Subcutaneous preadipocyte (primary cell): ENCODE results near the gene LCE7A. TPM values are rescaled to one million over a fixed set of nuclear protein-coding genes. Genes with fewer than 3 reads are reported as not detected.

Source experiments
- total RNA-seq: library from RNA; depleted of rRNA; stranded (reverse); fragments of >200 nt; gene quantifications from 2 replicates; pipeline ENCODE4 v1.2.3, GENCODE V29; 2012

The LCE7A gene
- not detected in 2 replicates for total RNA-seq

DNA sequence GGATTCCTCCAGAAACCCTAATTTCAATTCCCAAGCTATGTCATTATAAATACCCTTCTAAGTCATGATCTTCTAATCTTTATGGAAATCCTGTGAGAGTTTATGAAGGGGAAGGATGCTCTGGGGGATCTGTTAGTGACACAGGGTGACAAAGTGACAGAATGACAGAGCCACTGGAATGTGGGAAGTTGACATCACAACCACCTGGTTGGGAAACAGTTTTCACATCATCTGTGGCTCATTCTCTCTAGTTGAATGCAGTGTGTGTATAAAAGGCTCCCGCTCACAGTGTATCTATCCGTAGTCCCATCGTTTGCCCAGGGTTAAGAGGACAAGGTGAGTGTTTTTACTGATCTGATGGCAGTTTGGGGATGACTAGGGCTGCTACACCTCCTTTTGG, at the start of gene LCE7A:
Gene LCE7A, plus strand, starts transcription at position 301 of the 400 bp plus-strand sequence. CDS start 702 bp downstream, outside the sequence.

DNA sequence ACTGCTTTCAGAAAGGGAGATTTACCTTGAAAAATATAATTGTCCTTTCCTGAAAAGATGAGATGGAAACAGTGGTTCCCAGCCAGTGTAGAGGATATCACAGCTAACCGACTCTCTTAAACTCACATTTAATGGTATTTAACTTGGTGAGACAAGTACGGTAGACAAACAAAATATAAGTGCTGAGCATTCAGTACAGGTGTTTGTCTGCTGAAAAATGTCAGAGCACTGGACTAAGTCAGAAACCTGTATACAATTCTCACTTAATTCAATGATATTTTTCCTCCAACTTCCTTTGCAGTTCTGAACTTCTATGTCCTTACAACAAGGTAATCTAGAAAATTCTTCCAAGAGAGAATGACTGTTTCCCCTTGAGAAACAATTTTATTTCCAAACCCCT, 48.1 kb upstream of the LCE7A start, which contains the start of gene LCE1B:
Gene LCE1B, plus strand, starts transcription at position 301 of the 400 bp plus-strand sequence. CDS start 476 bp downstream, outside the sequence.

DNA sequence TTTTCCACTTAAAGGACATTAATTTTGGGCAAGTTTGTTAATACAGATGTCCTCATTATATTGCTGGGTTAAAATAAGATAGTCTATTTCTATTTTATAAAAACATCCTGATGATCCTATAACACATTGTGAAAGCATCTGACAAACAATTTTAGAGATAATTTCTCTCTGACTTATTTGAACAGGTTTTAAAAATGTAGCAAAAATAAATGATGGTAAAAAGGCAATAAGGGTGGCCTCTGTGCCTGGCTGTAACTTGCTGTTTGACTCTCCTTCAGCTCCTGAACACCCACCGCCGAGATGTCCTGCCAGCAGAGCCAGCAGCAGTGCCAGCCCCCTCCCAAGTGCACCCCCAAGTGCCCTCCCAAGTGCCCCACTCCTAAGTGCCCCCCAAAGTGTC, 32.6 kb upstream of the LCE7A start, which contains the start of gene LCE1A:
Gene LCE1A, plus strand, starts transcription at position 301 of the 400 bp plus-strand sequence. Its CDS starts 0 bp downstream, at position 301.

GRCh38 chr1:152842556-152842955, 17.2 kb upstream of the LCE7A start, which contains the start of gene LCE6A:
LCE6A (plus strand) TSS chr1:152842856; CDS start chr1:152843521, 665 bp downstream.

GRCh38 chr1:152878042-152878441, 18.2 kb downstream of the LCE7A start, which contains the start of gene SMCP:
SMCP (plus strand) TSS chr1:152878322; CDS start chr1:152884423, 6,101 bp downstream.

GRCh38 chr1:152907686-152908601, 48.1 kb downstream of the LCE7A start, which contains the start of gene IVL:
IVL (plus strand) TSS chr1:152908546; CDS start chr1:152909798, 1,252 bp downstream.

Other genes starting within 250 kb of the LCE7A start
- gene LCE3B, start 246.2 kb upstream of the LCE7A start, total RNA-seq: not detected in 2 replicates
- not detected in 2 replicates for gene LCE3A, start 236.9 kb upstream of the LCE7A start, total RNA-seq
- gene LCE2D, start 196.6 kb upstream of the LCE7A start, total RNA-seq: not detected in 2 replicates
- gene LCE2C, start 184.7 kb upstream of the LCE7A start, total RNA-seq: not detected in 2 replicates
- gene LCE2B, start 173.9 kb upstream of the LCE7A start, total RNA-seq: not detected in 2 replicates
- gene LCE2A, start 161.7 kb upstream of the LCE7A start, total RNA-seq: not detected in 2 replicates
- not detected in 2 replicates for gene LCE4A, start 151.8 kb upstream of the LCE7A start, total RNA-seq
- gene KPRP, start 102.0 kb upstream of the LCE7A start, total RNA-seq: not detected in 2 replicates
- not detected in 2 replicates for gene LCE1F, start 84.9 kb upstream of the LCE7A start, total RNA-seq
- gene LCE1E, start 73.7 kb upstream of the LCE7A start, total RNA-seq: 0.37 TPM in 1 of 2 replicates, not detected in the other
- gene LCE1D, start 63.3 kb upstream of the LCE7A start, total RNA-seq: not detected in 2 replicates
- not detected in 2 replicates for gene LCE1C, start 53.3 kb upstream of the LCE7A start, total RNA-seq
- not detected in 2 replicates for gene LCE1B, start 48.0 kb upstream of the LCE7A start, total RNA-seq
- not detected in 2 replicates for gene LCE1A, start 32.5 kb upstream of the LCE7A start, total RNA-seq
- not detected in 2 replicates for gene LCE6A, start 17.1 kb upstream of the LCE7A start, total RNA-seq
- 0.37 TPM in 1 of 2 replicates, not detected in the other for gene SMCP, start 18.3 kb downstream of the LCE7A start, total RNA-seq
- gene IVL, start 48.5 kb downstream of the LCE7A start, total RNA-seq: under 0.01 TPM in 1 of 2 replicates, not detected in the other
- not detected in 2 replicates for gene SPRR5, start 87.2 kb downstream of the LCE7A start, total RNA-seq
- not detected in 2 replicates for gene SPRR4, start 110.7 kb downstream of the LCE7A start, total RNA-seq
- gene SPRR1A, start 124.1 kb downstream of the LCE7A start, total RNA-seq: not detected in 2 replicates
- gene SPRR3, start 141.8 kb downstream of the LCE7A start, total RNA-seq: not detected in 2 replicates
- gene SPRR1B, start 171.2 kb downstream of the LCE7A start, total RNA-seq: not detected in 2 replicates
- gene SPRR2D, start 181.1 kb downstream of the LCE7A start, total RNA-seq: not detected in 2 replicates
- gene SPRR2A, start 197.5 kb downstream of the LCE7A start, total RNA-seq: not detected in 2 replicates
- not detected in 2 replicates for gene SPRR2B, start 211.6 kb downstream of the LCE7A start, total RNA-seq
- gene SPRR2E, start 234.5 kb downstream of the LCE7A start, total RNA-seq: not detected in 2 replicates